ENCODE measurements around the gene IRF1.
"Not testable (repeated sequence)": the region's sequence is repeated elsewhere in the genome, so short reads cannot be mapped to it uniquely, and the experiment has no call there.

Gene IRF1

GRCh38 chr5:132445640-132445923, 45.0 kb downstream of the IRF1 start:
- DNase-seq (ENCODE audit: low read depth), result no peak
- no peak overlapping the region for H3K4me3 ChIP-seq (ENCODE audit: low read depth, low read length)
- TF ChIP-seq CTCF (conservative IDR thresholded peaks at IDR 0.05; ENCODE audit: low read depth, low read length), result no peak

GRCh38 chr5:132444841-132445639, 45.5 kb downstream of the IRF1 start:
- H3K4me3 ChIP-seq (ENCODE audit: low read depth, low read length), result no peak overlapping the region
- DNase-seq (ENCODE audit: low read depth), result no peak
- TF ChIP-seq CTCF (conservative IDR thresholded peaks at IDR 0.05; ENCODE audit: low read depth, low read length), result no peak

- DNase-seq (ENCODE audit: low read depth), result no peak
- no peak overlapping the region for H3K4me3 ChIP-seq (ENCODE audit: low read depth, low read length)
- no peak for TF ChIP-seq CTCF (conservative IDR thresholded peaks at IDR 0.05; ENCODE audit: low read depth, low read length)
Measured at GRCh38 chr5:132444061-132444460, 46.5 kb downstream of the IRF1 start.

GRCh38 chr5:132439521-132440089, 51.0 kb downstream of the IRF1 start:
- H3K4me3 ChIP-seq (ENCODE audit: low read depth, low read length), result no peak overlapping the region
- TF ChIP-seq CTCF (conservative IDR thresholded peaks at IDR 0.05; ENCODE audit: low read depth, low read length), result no peak
- DNase-seq (ENCODE audit: low read depth), result peak; percentile 89

- DNase-seq (ENCODE audit: low read depth), result no peak
- no peak for TF ChIP-seq CTCF (conservative IDR thresholded peaks at IDR 0.05; ENCODE audit: low read depth, low read length)
- no peak overlapping the region for H3K4me3 ChIP-seq (ENCODE audit: low read depth, low read length)
Measured at GRCh38 chr5:132438917-132439316, 51.7 kb downstream of the IRF1 start.

GRCh38 chr5:132438267-132438645, 52.3 kb downstream of the IRF1 start:
- H3K4me3 ChIP-seq (ENCODE audit: low read depth, low read length), result not testable (repeated sequence)

GRCh38 chr5:132437604-132438266, 52.8 kb downstream of the IRF1 start:
- H3K4me3 ChIP-seq (ENCODE audit: low read depth, low read length), result no peak overlapping the region
- peak; percentile 96 for DNase-seq (ENCODE audit: low read depth)
- TF ChIP-seq CTCF (conservative IDR thresholded peaks at IDR 0.05; ENCODE audit: low read depth, low read length), result no peak

More at GRCh38 chr5:132438267-132438645, 52.3 kb downstream of the IRF1 start:
- not testable (repeated sequence) for DNase-seq (ENCODE audit: low read depth)
